Measurements from ENCODE around the gene ZFYVE28.

ZFYVE28 gene

DNA sequence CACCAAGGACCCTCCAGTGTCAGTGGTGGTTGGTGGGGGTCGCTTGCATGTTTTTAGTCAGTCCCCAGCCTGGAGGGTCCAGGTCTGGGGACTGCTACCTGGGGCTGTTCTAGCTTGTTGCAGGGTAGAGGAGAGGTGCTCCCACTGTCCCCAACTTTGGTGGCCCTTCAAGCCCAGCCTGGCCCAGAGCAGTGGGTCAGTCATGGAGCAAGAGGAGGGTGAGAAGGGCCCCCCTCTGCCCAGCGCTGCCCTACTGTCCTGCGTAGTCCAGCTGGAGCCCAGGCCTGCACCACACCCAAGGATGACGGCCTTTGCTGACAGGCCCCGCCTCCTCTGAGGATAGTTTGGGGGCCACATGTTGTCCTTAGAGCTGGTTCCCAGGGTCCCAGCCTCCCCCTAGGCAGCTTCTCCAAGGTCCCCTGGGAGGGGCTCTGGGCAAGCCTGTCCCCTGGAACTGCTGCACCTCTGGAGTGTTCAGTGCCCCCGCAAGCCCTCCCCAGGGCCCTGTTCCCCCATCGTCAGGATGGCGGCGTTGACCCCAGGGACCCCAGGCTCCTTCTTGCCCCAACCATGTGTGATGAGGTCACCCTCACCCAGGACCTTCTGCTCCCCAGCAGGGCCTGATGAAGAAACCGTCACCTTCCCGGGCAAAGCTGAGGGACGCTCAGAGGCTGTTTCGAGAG, 7.1 kb upstream of the ZFYVE28 start:
- TF ChIP-seq, protein P1, sequence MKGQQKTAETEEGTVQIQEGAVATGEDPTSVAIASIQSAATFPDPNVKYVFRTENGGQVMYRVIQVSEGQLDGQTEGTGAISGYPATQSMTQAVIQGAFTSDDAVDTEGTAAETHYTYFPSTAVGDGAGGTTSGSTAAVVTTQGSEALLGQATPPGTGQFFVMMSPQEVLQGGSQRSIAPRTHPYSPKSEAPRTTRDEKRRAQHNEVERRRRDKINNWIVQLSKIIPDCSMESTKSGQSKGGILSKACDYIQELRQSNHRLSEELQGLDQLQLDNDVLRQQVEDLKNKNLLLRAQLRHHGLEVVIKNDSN (IDR thresholded peaks at IDR 0.05) = no peak
- TF ChIP-seq RAD21 (IDR thresholded peaks at IDR 0.05; ENCODE audit: low read depth) (no peak), TEAD4 (IDR thresholded peaks at IDR 0.05) (no peak), CREB1 (IDR thresholded peaks at IDR 0.05; ENCODE audit: low read depth) (no peak), CEBPB (IDR thresholded peaks at IDR 0.05) (no peak), FOXM1 (IDR thresholded peaks at IDR 0.05; ENCODE audit: borderline replicate concordance, low read depth) (no peak), NFIC (IDR thresholded peaks at IDR 0.05) (no peak), EP300 (IDR thresholded peaks at IDR 0.05; ENCODE audit: borderline replicate concordance) (no peak)
- TF ChIP-seq, protein P2, sequence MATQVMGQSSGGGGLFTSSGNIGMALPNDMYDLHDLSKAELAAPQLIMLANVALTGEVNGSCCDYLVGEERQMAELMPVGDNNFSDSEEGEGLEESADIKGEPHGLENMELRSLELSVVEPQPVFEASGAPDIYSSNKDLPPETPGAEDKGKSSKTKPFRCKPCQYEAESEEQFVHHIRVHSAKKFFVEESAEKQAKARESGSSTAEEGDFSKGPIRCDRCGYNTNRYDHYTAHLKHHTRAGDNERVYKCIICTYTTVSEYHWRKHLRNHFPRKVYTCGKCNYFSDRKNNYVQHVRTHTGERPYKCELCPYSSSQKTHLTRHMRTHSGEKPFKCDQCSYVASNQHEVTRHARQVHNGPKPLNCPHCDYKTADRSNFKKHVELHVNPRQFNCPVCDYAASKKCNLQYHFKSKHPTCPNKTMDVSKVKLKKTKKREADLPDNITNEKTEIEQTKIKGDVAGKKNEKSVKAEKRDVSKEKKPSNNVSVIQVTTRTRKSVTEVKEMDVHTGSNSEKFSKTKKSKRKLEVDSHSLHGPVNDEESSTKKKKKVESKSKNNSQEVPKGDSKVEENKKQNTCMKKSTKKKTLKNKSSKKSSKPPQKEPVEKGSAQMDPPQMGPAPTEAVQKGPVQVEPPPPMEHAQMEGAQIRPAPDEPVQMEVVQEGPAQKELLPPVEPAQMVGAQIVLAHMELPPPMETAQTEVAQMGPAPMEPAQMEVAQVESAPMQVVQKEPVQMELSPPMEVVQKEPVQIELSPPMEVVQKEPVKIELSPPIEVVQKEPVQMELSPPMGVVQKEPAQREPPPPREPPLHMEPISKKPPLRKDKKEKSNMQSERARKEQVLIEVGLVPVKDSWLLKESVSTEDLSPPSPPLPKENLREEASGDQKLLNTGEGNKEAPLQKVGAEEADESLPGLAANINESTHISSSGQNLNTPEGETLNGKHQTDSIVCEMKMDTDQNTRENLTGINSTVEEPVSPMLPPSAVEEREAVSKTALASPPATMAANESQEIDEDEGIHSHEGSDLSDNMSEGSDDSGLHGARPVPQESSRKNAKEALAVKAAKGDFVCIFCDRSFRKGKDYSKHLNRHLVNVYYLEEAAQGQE (IDR thresholded peaks at IDR 0.05; ENCODE audit: low read depth) = no peak

DNA sequence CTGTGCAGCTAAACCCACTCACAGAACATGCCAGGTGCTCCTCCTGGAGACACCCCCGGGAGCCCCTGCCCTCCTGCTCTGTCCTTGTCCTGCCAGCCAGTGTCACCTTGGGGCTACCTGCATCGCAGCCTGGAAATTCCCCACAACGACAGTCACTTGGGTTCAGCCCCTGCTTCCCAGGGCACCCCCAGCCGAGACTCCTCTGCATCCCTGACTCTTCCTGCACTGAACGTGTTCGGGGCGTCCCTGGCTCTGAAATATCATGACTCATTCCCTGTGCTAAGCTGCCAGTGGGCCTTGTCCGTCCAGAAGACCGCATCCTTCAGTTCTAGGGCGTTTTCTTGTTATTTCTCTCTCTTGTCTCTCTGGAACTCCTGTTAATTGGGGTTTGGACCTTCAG, 6.1 kb upstream of the ZFYVE28 start:
- TF ChIP-seq RAD21 (IDR thresholded peaks at IDR 0.05; ENCODE audit: low read depth) (no peak), ZBTB7A (IDR thresholded peaks at IDR 0.05; ENCODE audit: low read depth) (no peak), EP300 (IDR thresholded peaks at IDR 0.05; ENCODE audit: borderline replicate concordance) (no peak), CREB1 (IDR thresholded peaks at IDR 0.05; ENCODE audit: low read depth) (no peak), TCF12 (IDR thresholded peaks at IDR 0.05; ENCODE audit: low read depth) (no peak), FOXM1 (IDR thresholded peaks at IDR 0.05; ENCODE audit: borderline replicate concordance, low read depth) (no peak), TEAD4 (IDR thresholded peaks at IDR 0.05) (no peak), CEBPB (IDR thresholded peaks at IDR 0.05) (no peak), EGR1 (IDR thresholded peaks at IDR 0.05) (no peak), TAF1 (IDR thresholded peaks at IDR 0.05; ENCODE audit: low read depth) (no peak), NFIC (IDR thresholded peaks at IDR 0.05) (no peak), YY1 (IDR thresholded peaks at IDR 0.05; ENCODE audit: low read depth) (no peak)
- TF ChIP-seq, protein P1 (IDR thresholded peaks at IDR 0.05) = no peak
- TF ChIP-seq, protein P3, sequence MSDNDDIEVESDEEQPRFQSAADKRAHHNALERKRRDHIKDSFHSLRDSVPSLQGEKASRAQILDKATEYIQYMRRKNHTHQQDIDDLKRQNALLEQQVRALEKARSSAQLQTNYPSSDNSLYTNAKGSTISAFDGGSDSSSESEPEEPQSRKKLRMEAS (IDR thresholded peaks at IDR 0.05) = no peak
- TF ChIP-seq, protein P2 (IDR thresholded peaks at IDR 0.05; ENCODE audit: low read depth) = no peak

DNA sequence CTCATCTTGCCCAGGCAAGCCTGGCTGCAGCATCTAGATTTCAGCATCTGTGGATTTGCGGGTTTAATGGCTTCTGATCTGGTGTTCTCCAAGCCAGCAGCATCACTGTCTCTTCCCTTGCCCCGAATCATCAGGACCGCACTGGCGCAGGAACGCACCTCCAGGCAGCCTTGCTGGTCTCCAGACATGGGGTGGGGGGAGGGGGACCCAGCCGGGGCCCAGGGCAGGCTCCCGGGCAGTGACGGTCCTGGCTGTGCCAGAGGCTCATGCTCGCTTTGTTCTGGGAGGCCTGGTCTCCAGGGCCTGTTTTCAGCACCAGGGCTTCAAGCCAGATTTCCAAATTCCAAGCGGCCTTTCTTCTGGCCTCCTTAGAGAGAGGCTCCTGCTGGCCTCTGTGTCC, 5.2 kb upstream of the ZFYVE28 start:
- TF ChIP-seq TAF1 (IDR thresholded peaks at IDR 0.05; ENCODE audit: low read depth) = no peak
- no peak for TF ChIP-seq NFIC (IDR thresholded peaks at IDR 0.05)
- no peak for TF ChIP-seq EGR1 (IDR thresholded peaks at IDR 0.05)
- TF ChIP-seq ZBTB7A (IDR thresholded peaks at IDR 0.05; ENCODE audit: low read depth) = no peak
- TF ChIP-seq CREB1 (IDR thresholded peaks at IDR 0.05; ENCODE audit: low read depth) = no peak
- TF ChIP-seq CEBPB (IDR thresholded peaks at IDR 0.05) = no peak
- TF ChIP-seq TCF12 (IDR thresholded peaks at IDR 0.05; ENCODE audit: low read depth) = no peak
- TF ChIP-seq, protein P3 (IDR thresholded peaks at IDR 0.05) = no peak
- no peak for TF ChIP-seq FOXM1 (IDR thresholded peaks at IDR 0.05; ENCODE audit: borderline replicate concordance, low read depth)
- no peak for TF ChIP-seq RAD21 (IDR thresholded peaks at IDR 0.05; ENCODE audit: low read depth)
- TF ChIP-seq, protein P2 (IDR thresholded peaks at IDR 0.05; ENCODE audit: low read depth) = no peak
- TF ChIP-seq, protein P1 (IDR thresholded peaks at IDR 0.05) = no peak
- TF ChIP-seq YY1 (IDR thresholded peaks at IDR 0.05; ENCODE audit: low read depth) = no peak
- no peak for TF ChIP-seq EP300 (IDR thresholded peaks at IDR 0.05; ENCODE audit: borderline replicate concordance)

DNA sequence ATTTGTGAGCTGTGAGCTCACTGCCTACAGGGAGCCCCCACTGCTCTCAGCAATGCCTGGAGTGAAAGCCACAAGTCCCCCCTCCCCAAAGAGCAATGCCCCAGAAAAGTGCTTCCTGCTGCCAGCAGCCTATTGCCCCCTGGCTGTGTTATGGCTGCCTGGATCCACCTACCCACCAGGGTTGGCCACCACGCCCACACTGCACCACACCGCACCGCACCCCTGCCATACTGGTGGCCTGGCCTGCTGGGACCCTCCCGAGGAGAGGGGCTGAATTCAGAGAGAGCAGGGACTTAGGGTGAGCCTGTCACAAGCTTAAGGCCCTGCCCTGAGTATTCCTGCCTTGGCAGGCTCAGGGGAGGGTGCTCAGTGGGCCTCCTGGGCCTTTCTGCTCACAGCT, 4.6 kb upstream of the ZFYVE28 start:
- no peak for TF ChIP-seq TAF1 (IDR thresholded peaks at IDR 0.05; ENCODE audit: low read depth)
- TF ChIP-seq YY1 (IDR thresholded peaks at IDR 0.05; ENCODE audit: low read depth) = no peak
- TF ChIP-seq RAD21 (IDR thresholded peaks at IDR 0.05; ENCODE audit: low read depth) = no peak
